Measurements from ENCODE around the gene GAS6.
"Not testable (repeated sequence)": the region's sequence is repeated elsewhere in the genome, so short reads cannot be mapped to it uniquely, and the experiment has no call there.

Gene GAS6

DNA sequence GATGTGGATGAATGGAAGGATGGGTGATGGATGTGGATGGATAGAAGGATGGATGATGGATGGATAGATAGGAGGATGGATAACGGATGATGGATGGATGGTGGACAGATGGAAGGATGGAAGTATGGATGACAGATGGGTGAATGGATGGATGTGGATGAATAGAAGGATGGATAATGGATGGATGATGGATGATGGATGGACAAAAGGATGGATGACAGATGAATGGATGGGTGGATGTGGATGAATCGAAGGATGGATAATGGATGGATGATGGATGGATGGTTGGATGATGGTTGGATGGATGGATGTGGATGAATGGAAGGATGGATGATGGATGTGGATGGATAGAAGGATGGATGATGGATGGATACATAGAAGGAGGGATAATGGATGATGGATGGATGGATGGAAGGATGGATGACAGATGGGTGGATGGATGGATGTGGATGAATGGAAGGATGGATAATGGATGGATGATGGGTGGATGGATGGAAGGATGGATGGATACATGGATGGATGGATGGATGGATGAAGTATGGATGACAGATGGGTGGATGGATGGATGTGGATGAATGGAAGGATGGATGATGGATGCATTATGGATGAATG is 65.6 kb downstream of the GAS6 start:
- TF ChIP-seq, protein P1, sequence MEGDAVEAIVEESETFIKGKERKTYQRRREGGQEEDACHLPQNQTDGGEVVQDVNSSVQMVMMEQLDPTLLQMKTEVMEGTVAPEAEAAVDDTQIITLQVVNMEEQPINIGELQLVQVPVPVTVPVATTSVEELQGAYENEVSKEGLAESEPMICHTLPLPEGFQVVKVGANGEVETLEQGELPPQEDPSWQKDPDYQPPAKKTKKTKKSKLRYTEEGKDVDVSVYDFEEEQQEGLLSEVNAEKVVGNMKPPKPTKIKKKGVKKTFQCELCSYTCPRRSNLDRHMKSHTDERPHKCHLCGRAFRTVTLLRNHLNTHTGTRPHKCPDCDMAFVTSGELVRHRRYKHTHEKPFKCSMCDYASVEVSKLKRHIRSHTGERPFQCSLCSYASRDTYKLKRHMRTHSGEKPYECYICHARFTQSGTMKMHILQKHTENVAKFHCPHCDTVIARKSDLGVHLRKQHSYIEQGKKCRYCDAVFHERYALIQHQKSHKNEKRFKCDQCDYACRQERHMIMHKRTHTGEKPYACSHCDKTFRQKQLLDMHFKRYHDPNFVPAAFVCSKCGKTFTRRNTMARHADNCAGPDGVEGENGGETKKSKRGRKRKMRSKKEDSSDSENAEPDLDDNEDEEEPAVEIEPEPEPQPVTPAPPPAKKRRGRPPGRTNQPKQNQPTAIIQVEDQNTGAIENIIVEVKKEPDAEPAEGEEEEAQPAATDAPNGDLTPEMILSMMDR (IDR thresholded peaks at IDR 0.05; ENCODE audit: borderline replicate concordance, control extremely low read depth, extremely low read depth, insufficient read depth, missing control alignments) = no peak
- in situ Hi-C loops (cut with MboI; ENCODE audit: low sequenced_read_pairs, unreplicated experiment) = no loop called here
- DNase-seq (ENCODE audit: low spot score) = no peak

DNA sequence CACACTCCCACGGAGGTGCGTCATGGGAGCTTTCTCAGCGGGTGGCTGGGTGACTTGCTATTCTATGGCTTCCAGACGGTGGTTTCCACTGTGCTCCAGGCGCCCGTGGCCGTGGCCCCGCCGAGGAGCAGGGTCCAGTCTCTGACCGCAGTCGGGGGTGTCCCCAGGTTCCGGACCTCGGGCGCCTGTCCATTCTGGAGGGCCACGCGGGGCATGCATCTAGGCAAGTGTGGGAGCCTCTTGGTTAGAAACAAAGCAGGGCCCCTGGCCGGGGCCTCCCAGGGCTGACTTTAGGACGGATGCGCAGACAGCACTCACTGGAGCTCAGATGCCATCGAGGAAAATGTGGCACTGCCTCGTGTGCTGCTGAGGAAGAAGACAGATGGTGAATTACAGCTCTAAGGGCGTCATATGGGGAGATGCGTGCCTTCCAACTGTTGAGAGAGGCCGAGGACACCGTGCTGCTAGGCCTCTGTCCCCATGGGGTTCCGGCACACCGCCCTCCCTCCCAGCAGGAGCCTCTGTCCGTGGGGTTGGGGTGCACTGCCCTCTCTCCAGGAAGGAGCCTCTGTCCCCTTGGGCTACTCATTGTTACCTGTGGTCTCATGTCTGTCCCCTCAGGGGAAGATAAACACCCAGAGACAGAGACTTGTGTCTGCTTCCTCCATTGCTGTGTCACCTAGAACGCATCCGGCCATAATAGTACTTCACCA is 66.8 kb downstream of the GAS6 start:
- in situ Hi-C loops (cut with MboI; ENCODE audit: low sequenced_read_pairs, unreplicated experiment) = no loop called here
- TF ChIP-seq, protein P1 (IDR thresholded peaks at IDR 0.05; ENCODE audit: borderline replicate concordance, control extremely low read depth, extremely low read depth, insufficient read depth, missing control alignments) = no peak
- no peak for DNase-seq (ENCODE audit: low spot score)

DNA sequence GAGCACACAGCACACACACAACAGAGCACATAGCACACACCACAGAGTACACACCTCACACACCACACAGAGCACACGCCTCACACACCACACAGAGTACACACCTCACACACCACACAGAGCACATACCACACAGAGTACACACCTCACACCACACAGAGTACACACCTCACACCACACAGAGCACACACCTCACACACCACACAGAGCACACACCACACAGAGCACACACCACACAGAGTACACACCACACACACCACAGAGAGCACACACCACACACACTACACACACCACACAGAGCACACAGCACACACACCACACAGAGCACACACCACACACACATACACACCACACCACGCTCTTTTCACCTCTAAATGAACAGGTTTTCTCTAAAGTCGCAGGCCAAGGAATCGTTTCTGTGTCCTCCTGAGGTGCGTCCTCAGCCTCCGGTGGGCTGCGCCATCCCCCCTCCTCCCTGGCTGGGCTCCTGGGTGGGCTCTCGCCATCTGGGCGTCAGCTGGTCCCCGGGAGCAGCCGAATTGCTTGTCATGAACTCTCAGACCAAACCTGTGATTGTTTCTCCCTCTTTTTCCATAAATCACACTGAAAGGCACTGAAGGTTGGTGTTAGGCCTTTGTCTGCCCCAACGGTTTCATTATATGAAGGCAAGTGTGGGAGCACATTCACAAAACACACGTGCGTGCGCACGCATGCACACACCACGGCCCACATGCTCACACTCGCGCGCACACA is 67.5 kb downstream of the GAS6 start:
- TF ChIP-seq, protein P1 (IDR thresholded peaks at IDR 0.05; ENCODE audit: borderline replicate concordance, control extremely low read depth, extremely low read depth, insufficient read depth, missing control alignments) = no peak
- DNase-seq (ENCODE audit: low spot score) = no peak
- in situ Hi-C loops (cut with MboI; ENCODE audit: low sequenced_read_pairs, unreplicated experiment) = no loop called here

DNA sequence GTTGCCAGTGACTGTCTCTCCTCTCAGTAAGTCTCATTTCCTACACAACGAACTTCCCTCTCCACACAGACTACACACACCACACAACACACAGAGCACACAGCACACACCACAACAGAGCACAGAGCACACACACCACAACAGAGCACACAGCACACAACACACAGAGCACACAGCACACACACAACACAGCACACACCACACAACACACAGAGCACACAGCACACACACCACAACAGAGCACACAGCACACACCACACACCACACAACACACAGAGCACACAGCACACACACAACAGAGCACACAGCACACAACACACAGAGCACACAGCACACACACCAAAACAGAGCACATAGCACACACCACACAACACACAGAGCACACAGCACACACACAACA is 68.5 kb downstream of the GAS6 start:
- in situ Hi-C loops (cut with MboI; ENCODE audit: low sequenced_read_pairs, unreplicated experiment); DNase-seq (ENCODE audit: low spot score): not testable (repeated sequence)

DNA sequence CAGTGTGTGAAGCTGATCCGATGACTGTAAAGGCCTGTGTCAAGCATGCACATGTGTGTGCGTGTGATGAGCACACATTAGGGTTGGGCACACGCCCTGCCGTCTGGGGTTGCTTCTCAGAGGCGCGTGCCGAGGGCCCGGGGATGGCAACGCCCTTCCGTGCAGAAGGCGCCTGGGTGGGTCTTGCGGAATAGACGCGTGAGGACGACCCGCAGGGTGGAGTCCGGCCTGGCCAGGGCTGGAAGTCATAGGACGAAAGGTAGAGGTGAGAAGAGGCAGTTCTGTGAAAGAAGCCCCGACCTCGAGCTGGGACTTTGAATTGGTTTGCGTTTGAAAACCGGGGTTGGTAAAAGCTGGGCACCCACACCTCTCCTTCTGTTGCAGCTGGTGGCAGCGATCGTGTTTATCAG is 69.1 kb downstream of the GAS6 start:
- TF ChIP-seq, protein P1 (IDR thresholded peaks at IDR 0.05; ENCODE audit: borderline replicate concordance, control extremely low read depth, extremely low read depth, insufficient read depth, missing control alignments) = no peak
- DNase-seq (ENCODE audit: low spot score) = no peak
- in situ Hi-C loops (cut with MboI; ENCODE audit: low sequenced_read_pairs, unreplicated experiment) = no loop called here

DNA sequence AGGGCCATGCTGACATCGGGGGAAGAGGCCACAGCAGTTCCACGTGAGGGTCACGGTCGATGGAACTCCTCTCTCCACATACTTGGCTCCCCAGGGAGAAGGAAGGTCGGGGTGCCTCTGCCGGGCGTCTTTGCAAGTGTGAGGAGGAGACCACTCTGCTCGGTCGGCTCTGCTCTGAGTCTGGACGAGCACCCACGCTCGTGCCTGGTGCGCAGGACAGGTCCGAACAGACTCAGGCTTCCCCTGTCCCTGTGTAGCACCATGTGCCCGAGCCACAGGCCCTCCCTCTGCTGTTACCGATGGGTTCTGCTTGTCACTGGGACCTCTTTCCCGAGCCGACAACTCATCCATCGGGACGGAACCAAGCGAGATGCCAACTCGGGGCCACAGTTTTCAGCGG is 69.8 kb downstream of the GAS6 start:
- TF ChIP-seq, protein P1 (IDR thresholded peaks at IDR 0.05; ENCODE audit: borderline replicate concordance, control extremely low read depth, extremely low read depth, insufficient read depth, missing control alignments) = no peak
- in situ Hi-C loops (cut with MboI; ENCODE audit: low sequenced_read_pairs, unreplicated experiment) = no loop called here
- no peak for DNase-seq (ENCODE audit: low spot score)

DNA sequence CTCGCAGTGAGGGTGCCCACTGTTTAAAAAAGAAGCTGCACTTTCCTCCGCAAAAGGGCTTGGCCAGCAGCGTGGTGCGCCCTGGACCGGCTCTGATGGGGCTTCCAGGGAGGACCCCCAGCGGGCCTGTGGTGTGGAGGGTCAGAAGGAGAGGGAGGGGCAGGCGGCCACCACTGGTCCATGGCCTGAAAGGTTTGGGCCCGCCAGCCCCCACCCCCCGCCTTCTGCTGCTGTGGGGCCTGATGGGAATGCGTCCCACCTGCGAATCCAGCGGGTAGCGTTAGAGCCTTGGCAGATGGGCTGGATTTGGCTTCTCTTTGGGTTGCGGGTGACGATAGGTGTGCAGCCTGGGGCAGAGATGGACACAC is 70.2 kb downstream of the GAS6 start:
- DNase-seq (ENCODE audit: low spot score) = no peak
- TF ChIP-seq, protein P1 (IDR thresholded peaks at IDR 0.05; ENCODE audit: borderline replicate concordance, control extremely low read depth, extremely low read depth, insufficient read depth, missing control alignments) = no peak
- in situ Hi-C loops (cut with MboI; ENCODE audit: low sequenced_read_pairs, unreplicated experiment) = no loop called here
